KMS-11 (cell line): ENCODE results near the gene KRT4.

ENCODE experiments used
- H2AFZ ChIP-seq: fragments of 200-600 bp; sonication (generic); 2 replicates; pipeline ENCODE4 v1.6.1; 2016; ENCODE audit warnings: antibody characterized with exemption, mixed run types, low read depth
- H3K27ac ChIP-seq: fragments of 200-600 bp; sonication (generic); 2 replicates; pipeline ENCODE4 v1.6.1; 2016; ENCODE audit warnings: mild to moderate bottlenecking, mixed run types
- H3K27me3 ChIP-seq: fragments of 200-600 bp; sonication (generic); 2 replicates; pipeline ENCODE4 v1.6.1; 2017; ENCODE audit warnings: mild to moderate bottlenecking, low read depth, mixed run types, moderate library complexity; ENCODE audit not compliant: insufficient read depth
- H3K36me3 ChIP-seq: fragments of 200-600 bp; sonication (generic); 2 replicates; pipeline ENCODE4 v1.6.1; 2017; ENCODE audit warnings: mild to moderate bottlenecking, mixed run types; ENCODE audit not compliant: insufficient read depth
- H3K4me1 ChIP-seq: fragments of 200-600 bp; sonication (generic); 2 replicates; pipeline ENCODE4 v1.6.1; 2016; ENCODE audit warnings: mild to moderate bottlenecking, low read depth, mixed run types; ENCODE audit not compliant: poor library complexity, severe bottlenecking
- H3K4me2 ChIP-seq: fragments of 200-600 bp; sonication (generic); 2 replicates; pipeline ENCODE4 v1.7.0; 2016; ENCODE audit warnings: mild to moderate bottlenecking, mixed run types
- H3K4me3 ChIP-seq: fragments of 200-600 bp; sonication (generic); IDR thresholded peaks from 2 replicates; pipeline ENCODE4 v1.6.1; 2017; ENCODE audit warnings: low read depth, low read length, mixed read lengths; ENCODE audit not compliant: insufficient read depth
- H3K79me2 ChIP-seq: fragments of 200-600 bp; sonication (generic); 2 replicates; pipeline ENCODE4 v1.6.1; 2016; ENCODE audit warnings: low read depth, mixed run types; ENCODE audit not compliant: insufficient read depth
- H3K9ac ChIP-seq: fragments of 200-600 bp; sonication (generic); 2 replicates; pipeline ENCODE4 v1.6.1; 2016; ENCODE audit warnings: mild to moderate bottlenecking, mixed run types
- H4K20me1 ChIP-seq: fragments of 200-600 bp; sonication (generic); 2 replicates; pipeline ENCODE4 v1.6.1; 2016; ENCODE audit warnings: mild to moderate bottlenecking, mixed run types; ENCODE audit not compliant: insufficient read depth
- CTCF ChIP-seq: fragments of 200-600 bp; sonication (generic); conservative IDR thresholded peaks from 2 replicates; pipeline ENCODE4 v1.6.1; 2017; ENCODE audit warnings: low read depth, mild to moderate bottlenecking, antibody characterized with exemption, low read length, moderate library complexity, mixed read lengths

KRT4 gene

GRCh38 chr12:52806169-52806811 is 7.6 kb downstream of the KRT4 start:
- TF ChIP-seq CTCF, result no peak
- Histone ChIP-seq H3K4me3 (no peak overlapping the region), H3K4me2 (no peak overlapping the region), H4K20me1 (no peaks in the 10 kb centered on the region), H3K27ac (no peak overlapping the region), H3K36me3 (no peaks in the 10 kb centered on the region), H3K79me2 (no peaks in the 10 kb centered on the region), H3K4me1 (no peaks in the 10 kb centered on the region), H2AFZ (no peak overlapping the region), H3K27me3 (peaks cover 8% of the 10 kb centered on the region; the same call in 1 of the 2 replicates), H3K9ac (no peak overlapping the region)

GRCh38 chr12:52805739-52806138 is 8.2 kb downstream of the KRT4 start:
- Histone ChIP-seq H3K4me2 (no peak overlapping the region), H3K36me3 (no peaks in the 10 kb centered on the region), H3K4me1 (no peaks in the 10 kb centered on the region), H2AFZ (no peak overlapping the region), H3K9ac (no peak overlapping the region), H3K27me3 (peaks cover 8% of the 10 kb centered on the region; the same call in 1 of the 2 replicates), H3K4me3 (no peak overlapping the region), H3K27ac (no peak overlapping the region), H3K79me2 (no peaks in the 10 kb centered on the region), H4K20me1 (no peaks in the 10 kb centered on the region)
- no peak for TF ChIP-seq CTCF

- H3K27me3 ChIP-seq, result peaks cover 8% of the 10 kb centered on the region; the same call in 1 of the 2 replicates
- no peak for TF ChIP-seq CTCF
- H3K79me2 ChIP-seq, result no peaks in the 10 kb centered on the region
- no peaks in the 10 kb centered on the region for H3K4me1 ChIP-seq
- H3K4me2 ChIP-seq, result no peak overlapping the region
- H3K9ac ChIP-seq, result no peak overlapping the region
- no peak overlapping the region for H3K4me3 ChIP-seq
- no peak overlapping the region for H2AFZ ChIP-seq
- no peaks in the 10 kb centered on the region for H4K20me1 ChIP-seq
- H3K27ac ChIP-seq, result no peak overlapping the region
- no peaks in the 10 kb centered on the region for H3K36me3 ChIP-seq
Measured at GRCh38 chr12:52805000-52805399, 8.9 kb downstream of the KRT4 start.

GRCh38 chr12:52802442-52802841 is 11.5 kb downstream of the KRT4 start:
- peaks cover 11% of the 10 kb centered on the region; the same call in 1 of the 2 replicates for H3K27me3 ChIP-seq
- no peaks in the 10 kb centered on the region for H3K36me3 ChIP-seq
- H3K4me2 ChIP-seq, result no peak overlapping the region
- no peaks in the 10 kb centered on the region for H3K4me1 ChIP-seq
- H3K9ac ChIP-seq, result no peak overlapping the region
- no peak for TF ChIP-seq CTCF
- H4K20me1 ChIP-seq, result no peaks in the 10 kb centered on the region
- no peak overlapping the region for H3K27ac ChIP-seq
- H3K79me2 ChIP-seq, result no peaks in the 10 kb centered on the region
- H3K4me3 ChIP-seq, result no peak overlapping the region
- H2AFZ ChIP-seq, result no peak overlapping the region
